GM13976 (cell line): ENCODE results near the gene SLC13A2.

ENCODE experiments used
- DNase-seq: peaks from one replicate; pipeline ENCODE4 v3.0.0; 2012; ENCODE audit warnings: low spot score
- CTCF ChIP-seq: IDR thresholded peaks from 2 replicates; pipeline ENCODE4 v1.5.1; 2012; ENCODE audit warnings: borderline replicate concordance, mild to moderate bottlenecking; ENCODE audit not compliant: insufficient read depth; ENCODE audit errors: extremely low read depth, missing control alignments, control extremely low read depth
- in situ Hi-C: fragments of 300-500 bp; cut with MboI; formaldehyde crosslinking; loops from one replicate; pipeline ENCODE4 v1.12.0; 2022; ENCODE audit warnings: low sequenced_read_pairs, mixed read lengths, inconsistent platforms; ENCODE audit not compliant: unreplicated experiment

SLC13A2 gene

GRCh38 chr17:28499684-28500357, 26.4 kb downstream of the SLC13A2 start:
- in situ Hi-C loops, result loop anchor here (10.0 kb wide), 1 partner anchor 45 kb away; no protein-coding TSS in a partner anchor
- DNase-seq, result no peak
- no peak for TF ChIP-seq CTCF

GRCh38 chr17:28500712-28501379, 27.4 kb downstream of the SLC13A2 start:
- in situ Hi-C loops, result no loop called here
- TF ChIP-seq CTCF, result no peak
- DNase-seq, result peak; percentile 87

DNA sequence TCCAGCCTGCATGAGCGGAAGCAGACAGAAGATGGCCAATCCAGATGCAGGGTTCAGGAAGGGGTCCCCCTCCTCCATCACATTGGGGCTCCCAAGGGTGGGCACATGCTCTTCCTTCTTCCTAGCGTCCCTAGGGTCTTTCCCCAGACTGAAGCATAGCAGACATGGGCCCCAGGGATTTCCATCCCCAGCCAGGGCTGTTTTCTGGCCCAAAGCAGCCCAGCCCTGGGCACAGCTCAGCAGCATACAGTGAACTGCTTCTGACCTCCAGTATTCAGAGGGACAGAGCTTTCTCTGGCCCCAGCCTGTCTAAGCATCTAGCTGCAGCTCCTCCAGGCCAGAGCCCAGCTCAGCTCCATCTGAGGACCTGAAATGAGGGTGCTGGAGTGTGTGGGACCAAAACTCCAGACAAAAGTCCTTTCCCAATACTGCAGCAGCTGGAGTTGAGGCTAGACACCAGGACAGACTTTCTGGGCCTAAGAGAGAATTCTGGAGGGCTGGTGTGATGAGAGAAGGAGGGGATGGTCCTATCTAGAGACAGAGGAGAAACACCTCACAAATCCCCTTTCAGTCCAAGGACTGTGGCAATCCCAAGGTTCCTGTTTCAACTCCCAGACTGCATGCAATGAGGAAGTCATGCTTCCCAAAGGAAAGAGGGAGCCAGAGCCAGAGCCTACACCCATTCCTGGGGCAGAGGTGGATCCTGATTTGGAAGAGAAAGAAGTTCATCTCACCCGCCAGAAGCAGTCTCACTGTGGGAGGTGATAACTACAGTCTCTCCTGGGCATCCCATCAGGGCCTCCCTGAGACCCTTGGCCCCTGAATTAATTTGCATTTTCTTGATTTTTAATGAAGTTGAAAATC, 28.2 kb downstream of the SLC13A2 start:
- DNase-seq, result no peak
- in situ Hi-C loops, result no loop called here
- no peak for TF ChIP-seq CTCF

DNA sequence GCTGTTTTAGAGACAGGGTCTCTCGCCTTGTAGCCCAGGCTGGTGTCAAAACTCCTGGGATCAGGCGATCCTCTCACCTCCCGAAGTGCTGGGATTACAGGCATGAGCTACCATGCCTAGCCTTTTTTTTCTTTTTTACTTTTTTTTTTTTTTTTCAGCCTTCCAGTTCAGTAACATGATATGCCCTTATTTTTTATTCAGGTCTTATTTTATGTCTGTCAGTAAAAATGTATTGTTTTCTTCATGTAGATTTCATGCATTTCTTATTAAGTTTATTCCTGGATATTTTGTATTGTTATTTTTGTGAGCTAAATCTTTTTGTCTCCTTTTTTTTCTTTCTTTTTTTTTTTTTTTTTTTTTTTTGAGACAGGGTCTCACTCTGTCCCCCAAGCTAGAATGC, 30.0 kb downstream of the SLC13A2 start:
- in situ Hi-C loops, result no loop called here
- no peak for DNase-seq
- TF ChIP-seq CTCF, result no peak

- in situ Hi-C loops, result no loop called here
- DNase-seq, result no peak
- no peak for TF ChIP-seq CTCF
Observed at GRCh38 chr17:28505986-28506665, 32.7 kb downstream of the SLC13A2 start, which contains the start of gene FOXN1. FOXN1 (plus strand) TSS chr17:28506348; CDS start chr17:28523970, 17,622 bp downstream.
